GM12878 (cell line): ENCODE measurements around the gene IL20RA. TPM values are rescaled to one million over a fixed set of nuclear protein-coding genes. Genes with fewer than 3 reads are reported as not detected.

Source experiments
- ATAC-seq: fragments of 200-7000 bp; cut with Tn5 transposase; 3 replicates; pipeline ENCODE4 v1.9.1; 2020; ENCODE audit warnings: mild to moderate bottlenecking, moderate library complexity
- BruUV-seq: library from RNA; stranded (reverse); fragments of 400-500 nt; replicated peaks from 2 replicates; lab custom pipeline; 2021; lab: Mats Ljungman, UMichigan
- CTCF ChIA-PET: fragments of 300-600 bp; sonication (Branson Sonifier 250); formaldehyde crosslinking; extraction: SDS; loops from one replicate; lab custom pipeline; 2021; ENCODE audit warnings: inconsistent platforms; lab: Yijun Ruan, JAX
- POLR2A ChIA-PET: fragments of 350-600 bp; formaldehyde crosslinking; extraction: SDS; loops from one replicate; lab custom pipeline; 2021; ENCODE audit warnings: inconsistent platforms; lab: Charles Lee
- RAD21 ChIA-PET: fragments of 300-600 bp; sonication (Branson Sonifier 250); formaldehyde crosslinking; loops from one replicate; lab custom pipeline; 2023; ENCODE audit warnings: antibody characterized with exemption; ENCODE audit not compliant: unreplicated experiment; lab: Charles Lee
- SMC1A ChIA-PET: fragments of 300-600 bp; sonication (Branson Sonifier 250); formaldehyde crosslinking; loops from one replicate; lab custom pipeline; 2023; ENCODE audit not compliant: unreplicated experiment, uncharacterized antibody; lab: Charles Lee
- DNase-seq: peaks from one replicate; pipeline ENCODE4 v3.0.0-alpha.2; 2011; ENCODE audit warnings: low read depth, low spot score
- FAIRE-seq: peaks from 3 replicates; lab custom pipeline; 2011; peaks lifted over from hg19 to GRCh38; lab: Jason Lieb, UNC
- H2AFZ ChIP-seq: 2 replicates; pipeline ENCODE4 v1.6.0; 2011; ENCODE audit warnings: low read depth, low read length, control low read depth; ENCODE audit not compliant: control insufficient read depth
- H3K27ac ChIP-seq: 2 replicates; pipeline ENCODE4 v1.5.1; 2011; ENCODE audit warnings: control low read depth; ENCODE audit not compliant: control insufficient read depth, insufficient read depth
- H3K27me3 ChIP-seq, 2 experiments: replicated peaks in 1 of 2; 2 replicates each; pipeline versions ENCODE4 v1.6.0 to v1.6.1; 2011; ENCODE audit warnings: low read length in 1 of 2; ENCODE audit not compliant: control insufficient read depth in 2 of 2, insufficient read depth in 2 of 2
- H3K36me3 ChIP-seq, 2 experiments: 2 replicates each; pipeline ENCODE4 v1.5.1; 2011; ENCODE audit warnings: low read length in 1 of 2; ENCODE audit not compliant: control insufficient read depth in 2 of 2, insufficient read depth in 2 of 2
- H3K4me1 ChIP-seq: 2 replicates; pipeline ENCODE4 v1.6.1; 2011; ENCODE audit warnings: mild to moderate bottlenecking, low read length, moderate library complexity, mixed read lengths; ENCODE audit not compliant: control insufficient read depth, insufficient read depth
- H3K4me2 ChIP-seq: 2 replicates; pipeline ENCODE4 v1.6.0; 2011; ENCODE audit warnings: control low read depth; ENCODE audit not compliant: control insufficient read depth, insufficient read depth
- H3K4me3 ChIP-seq: fragments of 200-600 bp; sonication (generic); 2 replicates; pipeline ENCODE4 v1.5.1; 2016
- H3K79me2 ChIP-seq: 2 replicates; pipeline ENCODE4 v1.6.0; 2011; ENCODE audit warnings: low read length; ENCODE audit not compliant: control insufficient read depth, insufficient read depth
- H3K9ac ChIP-seq: 2 replicates; pipeline ENCODE4 v1.8.0; 2011; ENCODE audit warnings: low read length, control low read depth, mixed read lengths; ENCODE audit not compliant: control insufficient read depth, insufficient read depth
- H3K9me3 ChIP-seq: replicated peaks from 3 replicates; pipeline ENCODE4 v1.5.1; 2011; ENCODE audit warnings: mild to moderate bottlenecking, low read length; ENCODE audit not compliant: control insufficient read depth, insufficient read depth
- H4K20me1 ChIP-seq: 2 replicates; pipeline ENCODE4 v1.6.0; 2011; ENCODE audit not compliant: control insufficient read depth, insufficient read depth
- MAX ChIP-seq: IDR thresholded peaks from 2 replicates; pipeline ENCODE4 v1.6.1; 2012; ENCODE audit warnings: low read depth, low read length, improper control_type of control experiment
- RAD21 ChIP-seq: IDR thresholded peaks from 2 replicates; pipeline ENCODE4 v1.6.1; 2011; ENCODE audit warnings: mild to moderate bottlenecking, low read depth, low read length, moderate library complexity; ENCODE audit not compliant: insufficient read depth
- SMC3 ChIP-seq: IDR thresholded peaks from 2 replicates; pipeline ENCODE4 v1.6.1; 2011; ENCODE audit warnings: low read length, improper control_type of control experiment, borderline replicate concordance
- TCF3 ChIP-seq: IDR thresholded peaks from 2 replicates; pipeline ENCODE4 v1.6.1; 2012; ENCODE audit warnings: low read depth, mild to moderate bottlenecking, low read length, borderline replicate concordance; ENCODE audit not compliant: insufficient read depth
- ZSCAN29 ChIP-seq: fragments of 450-650 bp; IDR thresholded peaks from 2 replicates; pipeline ENCODE4 v1.6.1; 2017; ENCODE audit warnings: mild to moderate bottlenecking, moderate library complexity
- whole genome bisulfite sequencing: methylation state at CpG from one replicate; pipeline ENCODE4 v1.1.6; 2016; ENCODE audit warnings: low lambda C conversion rate; ENCODE audit not compliant: insufficient replicate concordance, insufficient coverage; ENCODE audit errors: missing lambda C conversion rate; 5-methylcytosine and 5-hydroxymethylcytosine counted together
- in situ Hi-C: fragments of 300-500 bp; cut with MboI; formaldehyde crosslinking; loops from 9 replicates; pipeline ENCODE4 v1.14.3; 2018; ENCODE audit warnings: mixed read lengths
- intact Hi-C: fragments of 100-400 bp; cut with micrococcal nuclease; formaldehyde crosslinking; loops from one replicate; pipeline ENCODE4 v1.14.2; 2022; ENCODE audit not compliant: unreplicated experiment
- polyA plus RNA-seq, 11 experiments: library from polyadenylated mRNA; depleted of rRNA in 4 of 11; unstranded in 6 of 11; stranded (reverse) in 5 of 11; fragments of >200 nt; fragmentation: Nextera tagmentation in 4 of 11; fragmentation: Illumina TruSeq in 1 of 11; extraction: Ambion mirVana in 4 of 11; extraction: Trizol in 1 of 11; gene quantifications; 1 replicate in 1 of 11; 2 replicates in 10 of 11; pipeline versions ENCODE4 v1.2.1 to v1.2.3, GENCODE V29; 2011 to 2016; ENCODE audit warnings: inconsistent platforms in 2 of 11, missing spikeins in 2 of 11, low read depth in 1 of 11
- total RNA-seq, 4 experiments: library from RNA; depleted of rRNA in 3 of 4; stranded (reverse); fragments of >200 nt in 3 of 4; fragmentation: Illumina TruSeq in 1 of 4; extraction: Trizol in 1 of 4; gene quantifications; 2 replicates each; pipeline versions ENCODE4 v1.2.1 to v1.2.3, GENCODE V29; 2013 to 2021
- TF ChIP-seq, protein P1 (sequence below), 3 experiments: IDR thresholded peaks in 2 of 3; conservative IDR thresholded peaks in 1 of 3; 2 replicates each; pipeline ENCODE4 v1.5.1; 2011; ENCODE audit warnings: low read depth in 3 of 3, low read length in 3 of 3, mild to moderate bottlenecking in 3 of 3, control low read depth in 2 of 3, moderate library complexity in 2 of 3, inconsistent platforms in 1 of 3, mixed read lengths in 1 of 3; ENCODE audit not compliant: control insufficient read depth in 2 of 3, insufficient read depth in 1 of 3; ENCODE audit errors: extremely low read depth in 1 of 3

The IL20RA gene
- total and polyA plus RNA-seq, 10 of the 15 experiments (the other 5 are each of a cell fraction or from before 2014, with no cell fraction given): 0.02 to 0.16 (median 0.09) TPM; not detected in 3

DNA sequence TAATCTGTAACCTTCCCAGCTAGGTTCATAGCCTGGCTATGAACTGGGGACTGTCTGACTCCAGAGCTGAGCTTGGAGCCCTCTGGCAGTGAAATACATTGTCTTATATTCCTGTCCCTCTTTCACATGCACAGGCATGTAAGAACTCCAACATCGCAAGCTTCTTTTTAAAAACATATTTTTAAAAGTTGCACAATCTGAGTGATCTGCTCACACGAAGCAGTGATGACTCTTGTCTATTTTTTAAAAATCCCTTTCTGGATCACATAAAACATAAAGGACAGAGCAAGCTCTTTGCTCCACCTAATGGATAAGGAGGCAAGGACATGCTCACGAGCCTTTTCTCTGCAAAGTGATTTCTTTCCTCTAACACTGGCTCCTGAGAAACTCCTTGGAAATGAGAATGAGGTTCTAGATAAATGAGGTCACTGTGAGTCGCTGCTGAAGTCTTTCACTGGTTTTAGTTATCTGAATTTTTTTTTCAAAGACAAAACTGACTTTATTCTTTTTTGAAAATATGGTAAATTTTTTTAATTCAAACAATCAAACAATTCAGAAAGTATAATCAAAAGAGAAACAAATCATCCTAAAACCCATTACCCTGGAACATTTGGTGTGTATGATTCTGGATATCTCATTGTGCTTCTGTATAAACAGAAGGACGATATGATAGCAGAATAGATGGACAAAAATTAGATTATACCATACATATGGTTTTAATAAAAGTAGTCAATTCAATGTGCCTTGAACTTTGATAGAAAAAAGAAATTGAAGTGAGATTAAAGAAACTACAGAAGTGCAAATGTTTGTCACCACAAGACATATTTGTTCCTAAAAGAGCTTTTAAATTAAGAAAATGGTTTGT is 30.8 kb downstream of the IL20RA start:
- WGBS: 22% methylated on average over 5 of the region's 5 CpGs
- TF ChIP-seq RAD21: peak; percentile 26
- no peak for TF ChIP-seq TCF3
- peak; percentile 31; the same call in 1 of the 2 replicates for TF ChIP-seq SMC3
- TF ChIP-seq, protein P1, sequence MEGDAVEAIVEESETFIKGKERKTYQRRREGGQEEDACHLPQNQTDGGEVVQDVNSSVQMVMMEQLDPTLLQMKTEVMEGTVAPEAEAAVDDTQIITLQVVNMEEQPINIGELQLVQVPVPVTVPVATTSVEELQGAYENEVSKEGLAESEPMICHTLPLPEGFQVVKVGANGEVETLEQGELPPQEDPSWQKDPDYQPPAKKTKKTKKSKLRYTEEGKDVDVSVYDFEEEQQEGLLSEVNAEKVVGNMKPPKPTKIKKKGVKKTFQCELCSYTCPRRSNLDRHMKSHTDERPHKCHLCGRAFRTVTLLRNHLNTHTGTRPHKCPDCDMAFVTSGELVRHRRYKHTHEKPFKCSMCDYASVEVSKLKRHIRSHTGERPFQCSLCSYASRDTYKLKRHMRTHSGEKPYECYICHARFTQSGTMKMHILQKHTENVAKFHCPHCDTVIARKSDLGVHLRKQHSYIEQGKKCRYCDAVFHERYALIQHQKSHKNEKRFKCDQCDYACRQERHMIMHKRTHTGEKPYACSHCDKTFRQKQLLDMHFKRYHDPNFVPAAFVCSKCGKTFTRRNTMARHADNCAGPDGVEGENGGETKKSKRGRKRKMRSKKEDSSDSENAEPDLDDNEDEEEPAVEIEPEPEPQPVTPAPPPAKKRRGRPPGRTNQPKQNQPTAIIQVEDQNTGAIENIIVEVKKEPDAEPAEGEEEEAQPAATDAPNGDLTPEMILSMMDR (IDR thresholded peaks at IDR 0.05 in 2 of 3, conservative IDR thresholded peaks at IDR 0.05 in 1 of 3; ENCODE audit: control insufficient read depth in 2 of 3, extremely low read depth in 1 of 3, insufficient read depth in 1 of 3, low read depth in 3 of 3, low read length in 3 of 3): peak; percentile 24 to 41 (median 32); a peak in 3 of 6 replicates
- no peak for TF ChIP-seq ZSCAN29
- TF ChIP-seq MAX: no peak
- H3K79me2 ChIP-seq: no peaks in the 10 kb centered on the region
- 0 out of 4 replicates have a peak, but pooled peaks cover 0 to 3% of the 10 kb centered on the region in 2 experiments for H3K27me3 ChIP-seq
- no peaks in the 10 kb centered on the region for H4K20me1 ChIP-seq
- no peaks in the 10 kb centered on the region for H3K4me1 ChIP-seq
- ChIA-PET POLR2A (interaction anchor here (0.6 kb wide), 1 partner anchor 15 kb away, joined by 3 read pairs; no protein-coding TSS in a partner anchor), RAD21 (no interaction called here), SMC1A (interaction anchor here (0.8 kb wide), 1 partner anchor 43 kb away, joined by 3 read pairs; no protein-coding TSS in a partner anchor), CTCF (interaction anchor here (0.6 to 2.1 kb wide), 5 partner anchors 12 to 168 kb away, joined by 3 to 9 read pairs (median 5); no protein-coding TSS in a partner anchor)
- BruUV-seq: no TSS peak
- intact Hi-C loops (no loop called here), in situ Hi-C loops (no loop called here)
- H3K27ac ChIP-seq: no peak overlapping the region
- no peak overlapping the region for H3K4me2 ChIP-seq
- ATAC-seq (peak; percentile 52; the same call in 2 of the 3 replicates), DNase-seq (no peak), FAIRE-seq (no peak)
- no peak overlapping the region for H3K9ac ChIP-seq
- no peaks in the 10 kb centered on the region for H3K9me3 ChIP-seq
- no peak overlapping the region for H3K4me3 ChIP-seq
- H2AFZ ChIP-seq: no peak overlapping the region
- H3K36me3 ChIP-seq: no peaks in the 10 kb centered on the region
